Hypothalamus (tissue), 51 donors: Measurements from ENCODE around the gene HSCB.
"Not testable (repeated sequence)": the region's sequence is repeated elsewhere in the genome, so short reads cannot be mapped to it uniquely, and the experiment has no call there.

ENCODE experiments used
- DNase-seq, 51 donors: peaks; one replicate each; lab custom pipeline; 2025; lab: John Stamatoyannopoulos, UW

HSCB gene, protein sequence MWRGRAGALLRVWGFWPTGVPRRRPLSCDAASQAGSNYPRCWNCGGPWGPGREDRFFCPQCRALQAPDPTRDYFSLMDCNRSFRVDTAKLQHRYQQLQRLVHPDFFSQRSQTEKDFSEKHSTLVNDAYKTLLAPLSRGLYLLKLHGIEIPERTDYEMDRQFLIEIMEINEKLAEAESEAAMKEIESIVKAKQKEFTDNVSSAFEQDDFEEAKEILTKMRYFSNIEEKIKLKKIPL

DNA sequence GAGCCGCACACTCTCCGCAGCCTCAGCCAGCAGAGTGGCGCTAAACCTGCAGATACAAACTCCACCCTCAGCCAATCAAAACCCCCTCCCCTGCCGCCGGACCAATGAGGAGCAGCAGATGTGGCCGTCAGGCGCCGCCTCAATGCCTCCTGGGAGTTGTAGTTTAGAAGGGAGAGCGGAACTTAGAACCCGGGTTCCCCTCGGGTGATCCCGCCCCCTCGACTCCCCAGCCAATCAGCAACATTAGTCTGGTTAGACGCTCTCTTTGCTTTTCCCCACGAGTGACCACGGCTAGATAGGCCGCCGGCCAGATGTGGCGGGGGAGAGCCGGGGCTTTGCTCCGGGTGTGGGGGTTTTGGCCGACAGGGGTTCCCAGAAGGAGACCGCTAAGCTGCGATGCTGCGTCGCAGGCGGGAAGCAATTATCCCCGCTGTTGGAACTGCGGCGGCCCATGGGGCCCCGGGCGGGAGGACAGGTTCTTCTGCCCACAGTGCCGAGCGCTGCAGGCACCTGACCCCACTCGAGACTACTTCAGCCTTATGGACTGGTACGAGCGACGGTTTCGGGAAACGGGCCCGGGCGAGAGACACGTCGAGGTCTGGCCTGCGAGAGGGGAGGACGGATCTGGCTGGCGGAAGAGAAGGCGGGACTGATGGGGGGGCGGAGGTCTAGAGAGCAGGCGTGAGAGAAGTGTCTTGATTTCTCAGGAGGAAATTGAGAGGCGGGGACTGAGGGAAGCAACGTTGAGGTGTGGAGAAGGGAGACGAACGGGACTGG, at the start of gene HSCB, which contains the start of gene CHEK2:
TSS of gene HSCB (plus strand) at position 255 of the 777 bp plus-strand sequence. CDS start at position 312, 57 bp downstream.
TSS of gene CHEK2 (minus strand) at position 36 of the 777 bp plus-strand sequence. CDS start 7,099 bp downstream, outside the sequence.
- peak; percentile 61 to 99 (median 95) for DNase-seq

DNA sequence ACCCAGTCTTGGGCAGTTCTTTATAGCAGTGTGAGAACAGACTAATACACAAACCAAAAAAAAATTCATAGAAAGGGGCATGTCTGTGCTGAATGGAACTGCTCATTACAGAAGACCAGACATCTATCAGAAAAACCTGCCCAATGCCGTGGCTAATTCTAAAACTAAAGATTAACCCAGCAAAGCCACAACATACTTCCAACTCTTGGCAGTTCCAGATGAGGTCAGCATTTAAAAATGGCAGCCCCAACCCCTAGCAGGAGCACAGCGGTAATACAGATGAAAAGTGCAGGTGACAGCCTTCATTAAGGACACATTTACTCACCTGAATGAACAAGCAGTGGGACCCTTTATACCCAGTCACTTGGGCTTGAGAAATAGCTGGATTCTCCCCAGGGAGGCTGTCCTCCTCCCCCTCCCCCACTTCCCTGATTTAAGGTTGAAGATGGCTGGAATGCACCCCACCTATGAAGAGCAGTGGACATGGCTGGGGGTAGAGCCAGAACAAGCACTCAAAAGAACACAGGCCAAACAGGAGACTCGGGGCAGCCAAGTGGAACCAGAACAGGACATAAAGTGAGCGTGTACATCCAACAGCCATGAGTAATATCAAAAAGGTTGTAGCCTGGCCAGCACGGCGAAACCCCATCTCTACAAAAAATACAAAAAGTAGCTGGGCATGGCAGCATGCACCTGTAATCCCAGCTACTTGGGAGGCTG, 48.6 kb upstream of the HSCB start:
- DNase-seq, result not testable (repeated sequence)

DNA sequence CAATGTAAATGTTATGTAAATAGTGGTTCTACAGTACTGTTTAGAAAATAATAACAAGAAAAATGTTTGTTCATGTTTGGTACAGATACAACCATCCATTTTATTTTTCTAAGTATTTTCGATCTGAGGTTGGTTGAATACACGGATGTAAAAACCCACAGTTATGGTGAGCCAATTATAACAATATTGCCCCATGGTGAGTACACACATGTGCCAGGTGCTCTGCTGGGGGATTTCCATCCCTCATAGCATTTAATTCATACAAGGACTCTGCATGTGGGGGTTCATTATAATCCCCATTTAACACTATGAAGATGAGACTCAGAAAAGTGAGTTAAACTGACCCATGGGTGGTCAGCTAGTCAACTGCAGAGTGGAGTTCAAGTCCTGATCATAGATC, 38.9 kb upstream of the HSCB start:
- DNase-seq, result no peak

DNA sequence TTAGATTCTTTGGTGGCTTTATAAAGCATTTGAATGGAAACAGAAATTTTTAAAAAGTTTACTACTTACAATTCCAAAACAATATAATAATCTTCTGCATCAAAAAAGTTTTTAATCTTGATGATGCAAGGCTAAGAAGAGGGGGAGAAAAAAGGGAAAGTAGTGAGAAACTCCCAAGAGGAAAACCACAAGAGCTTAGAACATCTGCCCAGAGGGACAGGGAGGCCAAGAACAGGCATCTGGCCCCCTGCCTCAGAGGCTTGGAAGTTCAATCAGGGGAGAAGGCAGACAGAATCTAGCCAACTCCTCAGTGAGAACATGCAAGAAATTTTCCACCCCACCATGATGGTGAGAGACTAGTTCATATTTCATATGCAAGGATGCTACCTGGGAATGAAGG, 38.4 kb upstream of the HSCB start:
- DNase-seq, result no peak

DNA sequence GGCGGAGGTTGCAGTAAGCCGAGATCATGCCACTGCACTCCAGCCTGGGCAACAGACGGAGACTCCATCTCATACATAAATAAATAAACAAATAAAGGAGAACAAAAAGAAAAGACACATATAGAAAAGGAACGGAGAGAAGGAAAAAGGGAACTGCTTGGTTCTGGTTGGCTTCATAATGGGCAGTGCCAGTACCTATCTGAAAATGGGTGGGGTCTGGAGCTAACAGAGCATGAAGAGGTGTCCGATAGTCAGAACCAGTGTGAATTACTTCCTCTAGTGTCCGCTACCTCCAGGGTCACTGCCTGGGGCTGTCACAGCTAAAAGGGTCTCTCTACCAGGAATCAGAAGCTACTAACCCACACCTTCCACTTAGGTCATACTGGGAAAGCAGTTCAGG, 35.0 kb upstream of the HSCB start:
- DNase-seq, result no peak

DNA sequence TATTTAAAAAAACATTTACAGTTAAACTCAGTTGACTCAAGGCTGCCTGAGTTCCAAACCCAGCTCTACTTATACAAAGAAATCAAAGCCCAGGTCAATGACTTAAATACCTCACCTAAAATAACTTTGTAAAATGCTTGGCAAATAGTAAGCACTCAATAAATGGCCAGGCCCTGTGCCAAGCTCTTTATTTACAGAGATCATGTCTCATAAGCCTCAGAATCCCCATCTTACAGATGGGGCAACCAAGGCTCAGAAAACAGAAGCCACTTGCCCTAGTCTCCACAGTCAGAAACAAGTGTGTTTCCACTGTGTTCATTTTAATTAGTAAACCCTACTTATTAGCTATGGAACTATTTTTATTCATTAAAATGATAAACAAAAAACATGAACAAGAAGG, 31.7 kb upstream of the HSCB start:
- DNase-seq, result no peak

DNA sequence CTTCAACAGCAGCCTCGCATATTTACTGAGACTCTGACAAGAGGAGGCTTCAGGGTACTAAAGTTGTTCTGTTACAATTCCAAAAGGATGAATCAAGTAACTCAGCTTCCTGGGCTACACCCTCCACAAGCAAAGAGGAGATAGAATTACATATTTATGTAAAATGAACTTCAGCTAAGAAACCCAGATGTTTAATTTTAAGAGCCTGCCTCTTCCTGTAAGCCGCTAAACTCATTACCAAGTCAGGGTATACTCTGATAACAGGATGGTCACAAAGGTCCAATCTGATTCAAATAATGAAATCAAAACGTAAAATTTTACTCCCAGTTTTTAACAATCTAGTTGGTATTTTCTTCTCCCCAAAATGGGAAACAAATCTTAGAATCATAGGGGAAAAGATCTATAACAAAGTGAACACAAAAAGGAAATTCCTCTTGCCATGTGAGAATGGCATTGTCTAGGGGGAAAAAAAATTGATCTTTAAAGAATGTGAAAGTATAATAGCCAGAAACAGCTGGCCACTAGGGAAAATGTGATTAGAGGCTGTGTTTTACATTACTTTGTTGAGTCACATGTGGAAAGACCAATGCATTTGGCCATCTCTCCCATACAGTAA, 31.2 kb upstream of the HSCB start:
- no peak for DNase-seq

DNA sequence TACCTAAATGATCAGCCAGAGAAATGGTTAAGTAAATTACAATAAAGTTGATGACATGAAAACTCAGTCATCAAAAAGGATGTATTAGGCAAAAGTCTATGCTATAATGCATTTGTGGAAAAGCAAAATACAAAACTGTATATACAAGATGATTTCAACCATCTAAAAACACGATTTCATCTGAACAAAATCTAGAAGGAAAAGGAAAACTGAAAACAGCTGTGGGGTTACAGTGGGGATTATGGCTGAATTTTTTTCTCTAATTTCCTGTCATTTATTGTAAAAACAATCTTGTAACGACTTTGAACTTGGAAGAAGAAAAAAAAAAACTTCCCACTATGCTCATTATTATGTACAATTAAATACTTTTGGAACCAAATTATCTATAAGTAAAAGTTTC, 30.5 kb upstream of the HSCB start:
- DNase-seq, result no peak

DNA sequence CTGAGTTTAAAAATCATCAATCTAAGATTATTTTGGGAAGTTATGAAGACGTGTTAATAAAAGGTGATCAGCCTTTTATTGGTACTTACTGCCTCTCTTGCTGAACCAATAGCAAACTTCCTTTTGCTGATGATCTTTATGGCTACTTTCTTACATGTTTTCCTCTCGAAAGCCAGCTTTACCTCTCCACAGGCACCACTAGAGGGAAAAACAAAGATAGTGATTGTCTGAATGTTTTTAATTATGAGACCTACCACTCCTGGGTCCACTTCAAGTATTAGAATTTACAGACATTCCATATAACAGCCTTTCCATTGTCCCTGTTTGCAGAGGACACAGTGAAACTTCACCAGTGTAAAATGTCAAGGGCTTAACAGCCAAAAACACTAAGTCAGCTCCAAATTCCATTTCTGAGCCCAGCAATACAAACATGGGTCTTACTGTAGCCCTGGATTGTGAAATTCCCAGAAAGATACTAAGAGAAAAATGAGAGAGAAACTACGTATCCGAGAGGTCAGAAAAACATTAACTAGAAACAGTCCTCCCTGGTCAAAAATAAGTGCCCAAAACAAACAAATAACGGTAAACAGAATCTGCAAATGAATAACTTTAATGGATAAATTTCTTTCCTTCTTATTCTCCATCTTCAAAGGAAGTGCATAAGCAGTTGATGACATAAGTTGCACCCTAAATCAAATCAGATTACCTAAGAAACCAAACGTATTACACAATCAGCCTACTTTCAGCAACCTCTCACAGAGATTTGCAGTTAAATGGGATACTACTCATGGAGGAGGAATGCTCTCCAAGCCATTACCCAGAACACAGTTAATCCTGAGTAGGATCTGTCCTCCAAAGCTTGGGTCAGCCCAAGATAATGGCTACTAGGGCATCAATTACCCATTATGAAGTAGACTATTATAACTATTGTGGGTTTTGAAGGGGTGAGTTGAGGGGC, 29.7 kb upstream of the HSCB start:
- no peak for DNase-seq

DNA sequence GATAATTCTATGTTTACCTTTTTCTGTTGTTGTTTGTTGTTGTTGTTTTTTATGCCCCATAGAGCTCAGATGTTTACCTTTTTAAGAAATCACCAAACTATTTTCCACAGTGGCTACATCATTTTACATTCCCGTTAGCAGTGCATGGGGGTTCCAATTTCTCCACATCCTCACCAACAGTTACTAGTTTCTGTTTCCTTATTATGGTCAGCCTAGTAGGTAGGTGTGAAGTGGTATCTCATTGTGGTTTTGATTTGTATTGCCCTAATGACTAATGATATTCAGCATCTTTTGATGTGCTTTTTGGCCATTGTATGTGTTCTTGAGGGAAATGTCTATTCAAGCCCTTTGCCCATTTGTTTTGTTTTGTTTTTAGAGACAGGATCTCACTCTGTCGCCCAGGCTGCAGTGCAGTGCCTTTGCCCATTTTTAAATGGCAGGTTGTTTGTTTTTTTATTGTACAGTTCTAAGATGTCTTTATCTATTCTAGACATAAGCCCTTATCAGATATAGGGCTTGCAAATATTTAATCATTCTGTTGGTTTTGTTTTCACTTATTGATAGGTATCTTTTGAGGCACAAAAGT, 27.7 kb upstream of the HSCB start:
- no peak for DNase-seq

DNA sequence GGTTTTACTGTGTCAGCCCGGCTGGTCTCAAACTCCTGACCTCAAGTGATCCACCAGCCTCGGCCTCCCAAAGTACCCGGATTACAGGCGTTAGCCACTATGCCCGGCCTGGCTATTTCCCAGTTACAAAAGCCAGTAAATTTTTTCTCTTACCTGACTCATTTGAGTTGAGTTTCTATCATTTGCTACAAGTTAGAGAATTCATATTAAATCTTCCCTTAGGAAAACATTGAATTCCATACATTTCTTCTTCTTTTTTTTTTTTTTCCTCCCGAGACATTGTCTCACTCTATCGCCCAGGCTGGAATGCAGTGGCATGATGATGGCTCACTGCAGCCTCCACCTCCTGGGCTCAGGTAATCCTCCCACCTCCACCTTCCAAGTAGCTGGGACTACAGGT, 26.2 kb upstream of the HSCB start:
- DNase-seq, result no peak

DNA sequence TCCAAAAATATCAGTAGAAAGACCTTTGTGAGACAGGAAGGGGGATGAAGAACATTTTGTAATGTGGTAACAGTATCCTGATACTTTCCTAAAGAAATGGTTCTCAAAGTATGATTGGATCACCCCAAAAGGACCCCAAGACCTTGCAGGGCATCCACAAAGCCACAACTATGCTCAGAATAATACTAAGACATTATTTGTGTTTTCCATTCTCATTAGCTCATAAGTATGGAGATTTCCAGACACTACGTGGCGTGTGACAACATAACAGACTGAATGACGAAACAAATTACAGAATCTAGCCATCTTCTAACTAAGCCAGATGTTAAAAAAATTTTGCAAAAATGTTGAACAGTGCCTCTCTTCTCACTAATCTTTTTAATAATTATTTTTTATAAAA, 25.2 kb upstream of the HSCB start:
- DNase-seq, result no peak

DNA sequence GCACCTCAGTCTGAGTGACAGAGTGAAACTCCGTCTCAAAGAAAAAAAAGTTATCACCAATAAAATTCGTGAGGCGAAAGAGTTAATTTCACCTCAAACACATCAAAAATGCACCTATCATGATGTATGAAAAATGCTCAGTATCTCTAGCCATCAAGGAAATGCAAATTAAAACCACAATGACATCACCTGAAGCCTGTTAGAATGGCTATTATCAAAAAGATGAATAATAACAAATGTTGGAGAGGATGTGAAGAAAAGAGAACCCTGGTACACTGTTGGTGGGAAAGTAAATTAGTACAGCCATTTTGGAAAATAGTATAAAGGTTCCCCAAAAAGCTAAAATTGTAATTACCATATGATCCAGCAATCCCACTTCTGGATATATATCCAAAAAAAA, 23.8 kb upstream of the HSCB start:
- DNase-seq, result no peak

DNA sequence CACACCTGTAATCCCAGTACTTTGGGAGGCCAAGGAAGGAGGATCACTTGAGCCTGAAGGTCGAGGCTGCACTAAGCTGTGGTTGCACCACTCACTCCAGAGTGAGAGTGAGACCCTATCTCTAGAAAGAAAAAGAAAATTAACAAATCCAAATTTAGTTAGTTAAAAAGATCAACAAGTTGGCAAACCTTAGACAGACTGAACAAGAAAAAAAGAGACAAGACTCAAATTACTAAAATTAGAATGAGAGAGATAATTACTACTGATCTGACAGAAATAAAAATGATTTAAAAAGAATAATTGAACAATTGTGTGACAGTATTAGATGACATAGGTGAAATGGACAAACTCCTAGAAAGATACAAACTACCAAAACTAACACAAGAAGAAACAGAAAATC, 13.8 kb upstream of the HSCB start:
- no peak for DNase-seq

DNA sequence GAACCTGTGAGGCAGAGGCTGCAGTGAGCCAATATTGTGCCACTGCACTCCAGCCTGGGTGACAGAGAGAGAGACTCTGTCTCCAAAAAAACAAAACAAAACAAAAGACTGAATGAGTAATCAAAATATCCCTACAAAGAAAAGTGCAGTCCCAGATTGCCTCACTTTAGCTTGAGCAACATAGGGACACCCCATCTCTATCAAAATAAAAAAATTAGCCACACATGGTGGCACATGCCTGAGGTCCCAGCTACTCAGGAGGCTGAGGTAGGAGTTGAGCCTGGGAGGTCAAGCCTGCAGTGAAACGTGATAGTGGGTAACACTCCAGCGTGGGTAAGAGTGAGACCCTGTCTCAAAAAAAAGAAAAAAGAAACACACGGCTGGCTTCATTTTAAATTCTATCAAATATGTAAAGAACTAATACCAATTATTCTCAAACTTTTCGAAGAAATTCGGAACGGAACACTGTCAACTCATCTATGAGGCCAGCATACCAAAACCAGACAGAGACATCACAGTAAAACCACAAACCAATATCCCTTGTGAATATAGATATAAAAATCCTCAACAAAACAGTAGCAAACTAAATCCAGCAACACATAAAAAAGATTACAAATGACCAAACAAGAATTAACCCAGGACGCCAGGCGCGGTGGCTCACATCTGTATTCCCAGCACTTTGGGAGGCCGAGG, 13.1 kb upstream of the HSCB start:
- DNase-seq, result no peak

DNA sequence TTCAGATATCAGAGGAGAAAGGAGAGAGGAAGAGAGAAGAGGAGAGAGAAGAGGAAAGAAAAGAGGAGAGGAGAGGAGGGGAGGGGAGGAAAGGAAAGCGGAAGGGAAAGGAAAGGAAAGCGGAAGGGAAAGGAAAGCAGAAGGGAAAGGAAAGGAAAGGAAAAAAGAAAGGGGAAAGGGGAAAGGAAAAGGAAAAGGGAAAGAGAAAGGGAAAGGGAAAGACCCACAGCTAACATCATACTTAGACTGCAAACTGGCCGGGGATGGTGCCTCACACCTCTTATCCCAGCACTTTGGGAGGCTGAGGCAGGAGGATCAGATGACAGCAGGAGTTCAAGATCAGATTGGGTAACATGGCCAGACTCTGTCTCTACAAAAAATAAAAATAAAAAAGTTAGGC, 11.7 kb upstream of the HSCB start:
- DNase-seq, result no peak

DNA sequence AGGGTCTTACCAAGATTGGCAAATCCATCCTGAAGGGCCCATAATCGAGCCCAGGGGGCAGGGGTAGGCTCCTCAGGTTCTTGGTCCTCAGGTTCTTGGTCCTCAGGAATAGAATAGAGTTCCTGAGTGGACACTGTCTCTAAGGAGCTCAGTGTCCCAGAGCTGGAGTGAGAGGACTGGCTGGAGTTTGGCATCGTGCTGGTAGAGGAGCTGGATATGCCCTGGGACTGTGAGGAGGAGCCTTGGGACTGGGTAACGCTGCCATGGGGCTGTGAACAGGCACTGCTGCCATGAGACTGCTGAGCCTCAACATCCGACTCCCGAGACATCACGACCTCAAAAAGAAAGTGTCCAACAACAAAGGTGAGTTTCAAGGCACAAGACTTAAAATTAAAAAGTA, 7.4 kb upstream of the HSCB start:
- no peak for DNase-seq

DNA sequence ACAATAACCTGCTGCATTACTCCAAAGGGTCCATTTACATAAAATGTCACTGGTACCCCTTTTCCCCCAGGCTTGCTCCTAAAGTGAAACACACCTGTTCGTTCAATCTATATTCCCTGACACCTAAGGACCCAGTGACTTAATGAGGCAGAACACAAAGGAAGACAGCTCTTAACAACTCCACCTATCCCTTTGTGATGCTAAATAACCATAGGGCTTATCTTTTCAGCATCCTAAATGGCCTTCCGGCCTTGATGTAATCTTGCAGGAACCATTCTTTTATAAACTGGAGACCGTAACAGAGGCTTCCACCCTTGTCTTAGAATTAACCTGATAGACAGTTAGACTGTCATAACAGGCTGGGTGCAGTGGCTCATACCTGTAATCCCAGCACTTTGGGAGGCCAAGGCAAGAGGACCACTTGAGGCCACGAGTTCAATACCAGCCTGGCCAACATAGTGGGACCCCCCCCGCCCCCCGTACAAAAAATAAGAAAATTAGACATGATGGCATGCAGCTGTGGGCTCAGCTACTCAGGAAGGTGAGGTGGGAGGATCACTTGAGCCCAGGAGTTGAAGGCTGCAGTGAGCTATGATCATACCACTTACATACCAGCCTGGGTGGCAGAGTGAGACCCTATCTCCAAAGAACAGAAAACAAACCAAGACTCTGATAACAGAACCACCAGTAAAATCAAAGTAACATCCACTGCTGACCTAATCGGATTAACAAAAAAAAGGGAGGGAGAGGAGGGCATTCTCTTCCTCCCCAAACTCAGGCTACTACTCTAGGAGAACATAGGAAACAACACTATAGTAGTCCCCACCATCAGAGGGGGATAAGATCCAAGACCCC, 5.3 kb upstream of the HSCB start:
- no peak for DNase-seq
